Measurements from ENCODE around the gene CHSY1.
A peak's percentile ranks its signal among the peaks of the same experiment; 100 is the strongest.

Gene CHSY1

DNA sequence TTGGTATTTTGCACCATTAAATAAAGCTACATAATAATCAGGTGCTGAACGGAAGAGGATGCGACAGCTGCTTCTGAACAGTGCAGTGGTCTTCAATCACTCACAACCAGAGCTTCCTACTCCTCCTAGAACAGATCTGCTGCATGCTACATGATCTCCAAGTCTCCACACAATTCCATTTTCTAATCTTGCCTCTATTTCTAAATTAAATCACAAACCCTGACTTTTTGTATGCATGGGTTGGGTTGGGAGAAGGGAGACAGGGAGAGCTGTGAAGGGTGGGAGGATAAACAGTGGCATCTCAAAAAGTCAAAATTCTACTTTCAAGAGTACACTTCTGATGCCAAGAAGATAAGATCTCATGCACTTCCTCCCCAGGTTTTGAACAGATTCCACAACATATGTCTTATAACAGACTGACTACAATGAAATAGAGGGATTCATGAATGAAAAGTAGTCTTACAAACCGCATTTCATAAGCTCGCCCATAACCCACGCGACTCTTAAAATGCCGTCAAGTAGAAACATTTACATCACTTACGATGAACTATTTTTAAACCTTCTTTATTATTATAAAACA lies 57.2 kb downstream of the CHSY1 start:
- H3K4me3 ChIP-seq (ENCODE audit: low read length), result no peak overlapping the region
- no peak for DNase-seq (ENCODE audit: low read depth)
- TF ChIP-seq, protein P1, sequence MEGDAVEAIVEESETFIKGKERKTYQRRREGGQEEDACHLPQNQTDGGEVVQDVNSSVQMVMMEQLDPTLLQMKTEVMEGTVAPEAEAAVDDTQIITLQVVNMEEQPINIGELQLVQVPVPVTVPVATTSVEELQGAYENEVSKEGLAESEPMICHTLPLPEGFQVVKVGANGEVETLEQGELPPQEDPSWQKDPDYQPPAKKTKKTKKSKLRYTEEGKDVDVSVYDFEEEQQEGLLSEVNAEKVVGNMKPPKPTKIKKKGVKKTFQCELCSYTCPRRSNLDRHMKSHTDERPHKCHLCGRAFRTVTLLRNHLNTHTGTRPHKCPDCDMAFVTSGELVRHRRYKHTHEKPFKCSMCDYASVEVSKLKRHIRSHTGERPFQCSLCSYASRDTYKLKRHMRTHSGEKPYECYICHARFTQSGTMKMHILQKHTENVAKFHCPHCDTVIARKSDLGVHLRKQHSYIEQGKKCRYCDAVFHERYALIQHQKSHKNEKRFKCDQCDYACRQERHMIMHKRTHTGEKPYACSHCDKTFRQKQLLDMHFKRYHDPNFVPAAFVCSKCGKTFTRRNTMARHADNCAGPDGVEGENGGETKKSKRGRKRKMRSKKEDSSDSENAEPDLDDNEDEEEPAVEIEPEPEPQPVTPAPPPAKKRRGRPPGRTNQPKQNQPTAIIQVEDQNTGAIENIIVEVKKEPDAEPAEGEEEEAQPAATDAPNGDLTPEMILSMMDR (IDR thresholded peaks at IDR 0.05; ENCODE audit: insufficient read depth, low read depth, low read length, missing control alignments), result no peak

DNA sequence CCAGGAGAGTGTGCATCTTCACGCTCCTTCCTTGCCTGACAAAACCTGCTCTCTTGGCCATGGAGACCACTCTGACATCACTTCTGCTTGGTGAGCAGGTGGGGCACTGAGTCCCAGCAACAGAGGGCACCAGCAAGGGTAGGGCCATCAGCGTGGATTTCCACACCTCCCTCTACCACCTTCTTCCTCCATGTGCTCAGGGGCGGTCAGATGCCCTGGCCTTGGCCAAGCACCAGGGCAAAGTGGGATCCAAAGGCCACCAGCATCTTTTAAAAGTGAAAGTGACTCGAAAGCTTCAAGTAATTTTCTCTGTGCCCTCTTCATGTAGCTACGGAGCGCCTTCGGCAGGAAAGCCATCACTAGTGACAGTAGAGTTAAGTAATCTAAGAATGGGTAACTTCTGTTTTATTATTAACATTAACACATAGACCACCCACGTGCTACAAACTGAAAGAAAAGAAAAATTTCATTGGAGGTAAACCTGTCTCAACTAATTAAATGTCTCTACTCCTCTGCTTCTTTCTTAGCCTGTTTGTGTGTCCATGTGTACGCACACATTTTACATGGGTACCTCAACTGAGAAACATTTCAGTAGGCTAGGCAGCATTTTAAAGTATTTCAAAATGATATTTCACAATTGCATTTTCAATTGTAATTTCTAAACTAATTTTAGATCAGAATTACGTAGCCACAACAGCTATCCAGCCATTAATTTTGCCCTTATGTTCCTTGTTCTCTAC lies 57.9 kb downstream of the CHSY1 start:
- H3K4me3 ChIP-seq (ENCODE audit: low read length), result no peak overlapping the region
- TF ChIP-seq, protein P1 (IDR thresholded peaks at IDR 0.05; ENCODE audit: insufficient read depth, low read depth, low read length, missing control alignments), result no peak
- DNase-seq (ENCODE audit: low read depth), result no peak

DNA sequence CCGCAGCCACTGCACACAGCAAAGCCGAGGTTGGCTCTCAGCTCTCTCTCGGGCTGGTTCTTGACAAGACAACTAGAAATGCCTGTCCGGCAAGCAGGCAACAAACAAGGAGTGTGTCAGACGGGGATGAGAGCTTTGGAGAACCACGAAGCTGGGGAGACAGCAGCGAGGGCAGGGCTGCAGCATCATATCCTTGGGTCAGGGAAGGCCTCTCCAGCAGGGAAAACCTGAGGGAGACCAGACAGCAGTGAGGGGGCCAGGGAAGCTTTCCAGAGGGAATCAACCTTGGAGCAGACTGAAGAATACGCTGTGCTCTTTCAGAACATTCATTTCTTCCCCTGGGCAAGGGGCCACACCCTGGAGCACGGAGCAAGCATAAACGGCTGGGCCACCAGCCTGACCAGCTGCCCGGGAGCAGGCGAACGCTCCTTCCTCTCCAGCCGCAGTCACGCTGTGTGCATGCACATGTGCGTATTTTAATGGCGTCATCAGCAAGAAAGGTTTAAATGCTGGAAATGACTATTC lies 58.7 kb downstream of the CHSY1 start:
- H3K4me3 ChIP-seq (ENCODE audit: low read length), result no peak overlapping the region
- TF ChIP-seq, protein P1 (IDR thresholded peaks at IDR 0.05; ENCODE audit: insufficient read depth, low read depth, low read length, missing control alignments), result no peak
- peak; percentile 47 for DNase-seq (ENCODE audit: low read depth)

DNA sequence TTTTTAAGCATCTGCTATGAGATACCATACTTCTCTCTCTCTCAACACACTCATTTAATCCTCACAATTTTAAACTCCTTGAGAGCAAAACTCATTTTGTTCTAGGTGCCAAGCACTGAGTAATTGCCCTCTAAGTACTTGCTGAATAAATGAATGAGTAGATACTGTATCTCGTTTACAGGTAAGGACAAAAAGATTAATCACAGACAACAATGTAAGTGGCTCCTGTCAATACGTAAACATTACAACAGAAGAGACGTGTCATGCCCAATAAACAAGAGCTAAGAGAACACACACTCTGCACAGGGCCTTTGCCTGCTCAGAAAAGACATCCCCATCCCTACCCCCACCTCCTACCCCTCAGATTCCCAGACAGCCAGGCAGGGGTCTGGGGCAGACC lies 59.8 kb downstream of the CHSY1 start:
- no peak overlapping the region for H3K4me3 ChIP-seq (ENCODE audit: low read length)
- peak; percentile 75 for DNase-seq (ENCODE audit: low read depth)
- TF ChIP-seq, protein P1 (IDR thresholded peaks at IDR 0.05; ENCODE audit: insufficient read depth, low read depth, low read length, missing control alignments), result no peak

DNA sequence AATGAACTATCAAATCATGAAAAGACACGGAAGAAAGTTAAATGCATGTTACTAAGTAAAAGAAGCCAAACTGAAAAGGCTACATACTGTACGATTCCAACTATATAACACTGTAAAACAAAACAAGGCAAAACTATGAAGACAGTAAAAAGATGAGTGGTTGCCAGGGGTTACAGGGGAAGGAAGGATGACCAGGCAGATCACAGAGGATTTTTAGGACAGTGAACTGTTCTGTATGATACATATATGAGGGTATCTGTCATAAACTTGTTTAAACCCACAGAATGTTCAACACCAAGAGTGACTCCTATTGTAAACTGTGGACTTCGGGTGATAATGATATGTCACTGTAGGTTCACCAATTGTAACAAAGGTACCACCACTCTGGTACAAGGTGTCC lies 60.6 kb downstream of the CHSY1 start:
- no peak overlapping the region for H3K4me3 ChIP-seq (ENCODE audit: low read length)
- DNase-seq (ENCODE audit: low read depth), result no peak
- TF ChIP-seq, protein P1 (IDR thresholded peaks at IDR 0.05; ENCODE audit: insufficient read depth, low read depth, low read length, missing control alignments), result no peak

DNA sequence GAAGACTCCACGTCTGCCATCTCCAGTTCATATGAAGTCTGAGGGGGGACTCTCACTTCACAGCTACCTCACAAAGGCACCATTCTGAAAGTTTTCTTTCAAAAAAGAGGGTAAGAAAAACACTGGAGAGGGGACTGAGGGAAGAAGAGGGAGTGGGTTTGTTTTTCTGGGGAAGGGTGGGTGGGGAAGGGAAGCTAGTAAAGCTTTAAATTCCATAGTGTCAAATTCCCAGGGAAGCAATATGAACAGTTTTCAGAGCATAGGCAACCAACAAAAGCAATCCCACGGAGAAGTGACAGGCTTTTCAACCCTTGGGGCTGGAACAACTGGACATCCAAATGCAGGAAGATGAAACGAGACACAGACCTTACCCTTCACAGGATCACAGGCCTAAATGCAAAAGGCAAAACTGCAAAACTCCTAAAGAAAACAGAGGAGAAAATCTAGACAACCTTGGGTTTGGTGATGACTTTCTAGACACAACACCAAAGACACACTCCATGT lies 61.7 kb downstream of the CHSY1 start:
- TF ChIP-seq, protein P1 (IDR thresholded peaks at IDR 0.05; ENCODE audit: insufficient read depth, low read depth, low read length, missing control alignments), result no peak
- H3K4me3 ChIP-seq (ENCODE audit: low read length), result no peak overlapping the region
- no peak for DNase-seq (ENCODE audit: low read depth)
